SU-DHL-6 (cell line): ENCODE results near the gene KCNK15.

Experiments
- H2AFZ ChIP-seq: fragments of 200-600 bp; sonication (generic); 2 replicates; pipeline ENCODE4 v1.6.1; 2014; ENCODE audit warnings: low read depth, mild to moderate bottlenecking, moderate library complexity, mixed read lengths, antibody characterized with exemption, low read length; ENCODE audit not compliant: severe bottlenecking
- H3F3A ChIP-seq: fragments of 200-600 bp; shearing (Covaris generic); 2 replicates; pipeline ENCODE4 v1.6.0; 2016; ENCODE audit warnings: antibody characterized with exemption, mild to moderate bottlenecking; ENCODE audit not compliant: insufficient read depth
- H3K27ac ChIP-seq: fragments of 200-600 bp; sonication (generic); 2 replicates; pipeline ENCODE4 v1.5.1; 2016; ENCODE audit warnings: low read depth, mild to moderate bottlenecking, low read length, moderate library complexity, mixed read lengths
- H3K27me3 ChIP-seq: fragments of 200-600 bp; sonication (generic), shearing (Covaris generic); 2 replicates; pipeline ENCODE4 v1.6.0; 2014; ENCODE audit warnings: mild to moderate bottlenecking, low read length
- H3K36me3 ChIP-seq: fragments of 200-600 bp; sonication (generic); 2 replicates; pipeline ENCODE4 v1.6.1; 2014; ENCODE audit warnings: mild to moderate bottlenecking, low read length, mixed read lengths
- H3K4me2 ChIP-seq: fragments of 300-600, 200-600 bp; shearing (Covaris generic), sonication (generic); 2 replicates; pipeline ENCODE4 v1.6.0; 2014; ENCODE audit warnings: low read length, low read depth, mild to moderate bottlenecking; ENCODE audit not compliant: poor library complexity, severe bottlenecking
- H3K4me3 ChIP-seq: fragments of 200-600 bp; sonication (generic); 2 replicates; pipeline ENCODE4 v1.5.1; 2014; ENCODE audit warnings: antibody characterized with exemption, low read length, mild to moderate bottlenecking, mixed read lengths; ENCODE audit not compliant: insufficient read depth, poor library complexity, severe bottlenecking
- H3K79me2 ChIP-seq: fragments of 200-600 bp; sonication (generic); 2 replicates; pipeline ENCODE4 v1.6.1; 2014; ENCODE audit warnings: mild to moderate bottlenecking, low read length, moderate library complexity; ENCODE audit not compliant: insufficient read depth
- H3K9ac ChIP-seq: fragments of 200-600 bp; sonication (generic); 2 replicates; pipeline ENCODE4 v1.7.0; 2014; ENCODE audit warnings: mild to moderate bottlenecking, low read length
- H3K9me2 ChIP-seq: fragments of 200-600 bp; sonication (generic); replicated peaks from 2 replicates; pipeline ENCODE4 v1.6.1; 2014; ENCODE audit warnings: low read length; ENCODE audit not compliant: insufficient read depth
- H3K9me3 ChIP-seq: fragments of 200-600 bp; sonication (generic); 2 replicates; pipeline ENCODE4 v1.6.1; 2014; ENCODE audit warnings: low read length, mixed read lengths; ENCODE audit not compliant: insufficient read depth
- H4K20me1 ChIP-seq: fragments of 200-600 bp; sonication (generic); 2 replicates; pipeline ENCODE4 v1.6.1; 2014; ENCODE audit warnings: low read depth, mild to moderate bottlenecking, antibody characterized with exemption, low read length, moderate library complexity, mixed read lengths
- CTCF ChIP-seq: fragments of 200-600 bp; sonication (generic); IDR thresholded peaks from one replicate; pipeline ENCODE4 v1.5.1; 2017; ENCODE audit warnings: antibody characterized with exemption, mild to moderate bottlenecking, low read length, moderate library complexity; ENCODE audit not compliant: insufficient read depth, poor library complexity, severe bottlenecking
- EZH2phosphoT487 ChIP-seq: fragments of 200-600 bp; sonication (generic), shearing (Covaris generic); conservative IDR thresholded peaks from 2 replicates; pipeline ENCODE4 v1.6.1; 2018; ENCODE audit warnings: mild to moderate bottlenecking, antibody characterized with exemption, low read length, moderate library complexity, mixed read lengths

The KCNK15 gene

DNA sequence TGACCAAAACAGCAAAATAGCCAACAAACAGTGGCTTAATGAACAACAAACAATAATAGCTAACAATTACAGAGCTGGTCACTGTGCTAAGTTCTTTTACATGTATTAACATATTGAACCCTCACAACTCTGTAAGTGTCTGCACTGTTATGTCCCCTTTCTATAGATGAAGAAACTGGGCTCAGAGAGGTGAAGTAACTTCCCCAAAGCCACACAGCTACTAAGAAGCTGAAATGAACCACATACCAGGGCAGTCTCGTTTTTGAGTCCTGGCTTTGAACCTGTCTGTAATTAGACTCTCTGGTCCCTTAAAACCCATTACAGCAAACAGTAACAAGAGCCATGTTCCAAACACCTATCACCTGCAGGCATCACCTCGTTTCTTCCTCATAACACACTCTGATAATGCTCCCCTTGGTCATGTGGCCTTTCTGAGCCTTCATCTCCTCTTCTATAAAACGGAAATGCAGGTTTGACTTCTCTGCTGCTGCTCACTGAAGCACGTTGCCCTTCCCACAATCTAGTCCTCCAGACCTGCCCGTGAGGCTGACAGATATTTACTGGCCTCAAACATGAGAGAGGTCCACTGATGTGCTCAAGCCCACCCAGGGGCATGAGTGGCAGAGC lies 23.3 kb downstream of the KCNK15 start:
- Histone ChIP-seq H3K9ac (no peak overlapping the region), H3K27ac (no peak overlapping the region), H3K4me2 (no peak overlapping the region), H3K36me3 (no peaks in the 10 kb centered on the region), H3K9me3 (no peaks in the 10 kb centered on the region), H3K9me2 (no peaks in the 10 kb centered on the region), H3F3A (no peaks in the 10 kb centered on the region), H2AFZ (no peak overlapping the region), H3K27me3 (no peaks in the 10 kb centered on the region), H3K79me2 (no peaks in the 10 kb centered on the region), H3K4me3 (no peak overlapping the region), H4K20me1 (no peaks in the 10 kb centered on the region)
- TF ChIP-seq EZH2phosphoT487 (no peak), CTCF (no peak)

- Histone ChIP-seq H3K4me3 (no peak overlapping the region), H2AFZ (no peak overlapping the region), H3K27me3 (no peaks in the 10 kb centered on the region), H3K79me2 (no peaks in the 10 kb centered on the region), H3K9ac (no peak overlapping the region), H4K20me1 (no peaks in the 10 kb centered on the region), H3K27ac (no peak overlapping the region), H3F3A (no peaks in the 10 kb centered on the region), H3K4me2 (no peak overlapping the region), H3K9me2 (no peaks in the 10 kb centered on the region), H3K36me3 (no peaks in the 10 kb centered on the region), H3K9me3 (no peaks in the 10 kb centered on the region)
- TF ChIP-seq EZH2phosphoT487, result no peak
- no peak for TF ChIP-seq CTCF
Measured at GRCh38 chr20:44769481-44769863, 23.8 kb downstream of the KCNK15 start.

GRCh38 chr20:44770484-44771171 lies 25.0 kb downstream of the KCNK15 start:
- TF ChIP-seq EZH2phosphoT487 (no peak), CTCF (no peak)
- Histone ChIP-seq H3K9me3 (no peaks in the 10 kb centered on the region), H3K36me3 (no peaks in the 10 kb centered on the region), H3F3A (no peaks in the 10 kb centered on the region), H3K27me3 (no peaks in the 10 kb centered on the region), H3K9ac (no peak overlapping the region), H4K20me1 (no peaks in the 10 kb centered on the region), H3K4me3 (no peak overlapping the region), H3K79me2 (no peaks in the 10 kb centered on the region), H2AFZ (no peak overlapping the region), H3K4me2 (no peak overlapping the region), H3K27ac (no peak overlapping the region), H3K9me2 (no peaks in the 10 kb centered on the region)
